Activated CD8-positive, alpha-beta T cell treated with anti-CD3 and anti-CD28 coated beads for 36 hours (primary cell): ENCODE data around the gene C8A. TPM values are rescaled to one million over a fixed set of nuclear protein-coding genes. Genes with fewer than 3 reads are reported as not detected.

Experiments used
- ATAC-seq: fragments of 200-7000 bp; cut with Tn5 transposase; one replicate; pipeline ENCODE4 v1.10.0; 2021; ENCODE audit warnings: mild to moderate bottlenecking, moderate library complexity
- CTCF ChIA-PET: fragments of 350-600 bp; sonication (Branson Sonifier 250); formaldehyde crosslinking; loops from one replicate; lab custom pipeline; 2021; ENCODE audit warnings: antibody characterized with exemption; lab: Charles Lee
- POLR2A ChIA-PET: fragments of 350-600 bp; sonication (Branson Sonifier 250); formaldehyde crosslinking; loops from one replicate; lab custom pipeline; 2021; ENCODE audit warnings: antibody characterized with exemption; lab: Charles Lee
- DNase-seq: peaks from one replicate; pipeline ENCODE4 v3.0.0-alpha.2; 2020
- H3K27ac Mint-ChIP-seq: one replicate; pipeline ENCODE4 v1.8.0; 2021; ENCODE audit warnings: mild to moderate bottlenecking, mixed read lengths
- H3K27me3 Mint-ChIP-seq: one replicate; pipeline ENCODE4 v1.8.0; 2021; ENCODE audit warnings: mixed read lengths
- H3K36me3 Mint-ChIP-seq: one replicate; pipeline ENCODE4 v1.8.0; 2021; ENCODE audit warnings: low read depth, mixed read lengths
- H3K4me1 Mint-ChIP-seq: one replicate; pipeline ENCODE4 v1.8.0; 2021; ENCODE audit warnings: low read depth, mixed read lengths
- H3K4me3 Mint-ChIP-seq: one replicate; pipeline ENCODE4 v1.8.0; 2021; ENCODE audit warnings: mild to moderate bottlenecking, moderate library complexity, mixed read lengths
- H3K9me3 Mint-ChIP-seq: one replicate; pipeline ENCODE4 v1.8.0; 2021; ENCODE audit warnings: mixed read lengths
- CTCF ChIP-seq: fragments of 200-600 bp; IDR thresholded peaks from one replicate; pipeline ENCODE4 v1.8.0; 2022; ENCODE audit warnings: antibody characterized with exemption, mild to moderate bottlenecking
- intact Hi-C: fragments of 100-400 bp; cut with micrococcal nuclease; formaldehyde crosslinking; loops from one replicate; pipeline ENCODE4 v1.10.0; 2022
- total RNA-seq, 2 experiments: library from RNA; stranded (reverse); gene quantifications; one replicate each; pipeline ENCODE4 v1.2.3, GENCODE V29; 2021

Gene C8A
- total RNA-seq, 2 experiments from 2014 or later, result not detected

GRCh38 chr1:56917356-56917755 lies 62.8 kb downstream of the C8A start:
- CTCF ChIA-PET, result no interaction called here
- TF ChIP-seq CTCF, result no peak
- H3K36me3 Mint-ChIP-seq, result no peaks in the 10 kb centered on the region
- DNase-seq (no peak), ATAC-seq (no peak)
- H3K9me3 Mint-ChIP-seq, result no peaks in the 10 kb centered on the region
- intact Hi-C loops, result no loop called here
- H3K4me3 Mint-ChIP-seq, result no peak overlapping the region
- POLR2A ChIA-PET, result no interaction called here
- H3K27ac Mint-ChIP-seq, result no peak overlapping the region
- H3K4me1 Mint-ChIP-seq, result no peaks in the 10 kb centered on the region
- peaks cover 3% of the 10 kb centered on the region for H3K27me3 Mint-ChIP-seq

- intact Hi-C loops, result no loop called here
- H3K27ac Mint-ChIP-seq, result no peak overlapping the region
- ChIA-PET CTCF (no interaction called here), POLR2A (no interaction called here)
- no peak for TF ChIP-seq CTCF
- H3K36me3 Mint-ChIP-seq, result no peaks in the 10 kb centered on the region
- peaks cover 2% of the 10 kb centered on the region for H3K27me3 Mint-ChIP-seq
- H3K4me1 Mint-ChIP-seq, result no peaks in the 10 kb centered on the region
- H3K9me3 Mint-ChIP-seq, result no peaks in the 10 kb centered on the region
- ATAC-seq, result no peak
- DNase-seq, result no peak
- no peak overlapping the region for H3K4me3 Mint-ChIP-seq
Observed at GRCh38 chr1:56920591-56921001, 66.0 kb downstream of the C8A start.

GRCh38 chr1:56921479-56921878 lies 66.9 kb downstream of the C8A start:
- H3K27ac Mint-ChIP-seq, result no peak overlapping the region
- ATAC-seq, result no peak
- no peak overlapping the region for H3K4me3 Mint-ChIP-seq
- peaks cover 4% of the 10 kb centered on the region for H3K27me3 Mint-ChIP-seq
- intact Hi-C loops, result no loop called here
- no peak for DNase-seq
- POLR2A ChIA-PET, result no interaction called here
- H3K4me1 Mint-ChIP-seq, result no peaks in the 10 kb centered on the region
- no peak for TF ChIP-seq CTCF
- no peaks in the 10 kb centered on the region for H3K36me3 Mint-ChIP-seq
- H3K9me3 Mint-ChIP-seq, result no peaks in the 10 kb centered on the region
- CTCF ChIA-PET, result no interaction called here

- Mint-ChIP-seq H3K9me3 (no peaks in the 10 kb centered on the region), H3K4me1 (no peaks in the 10 kb centered on the region), H3K36me3 (no peaks in the 10 kb centered on the region), H3K27ac (no peak overlapping the region), H3K27me3 (peaks cover 4% of the 10 kb centered on the region), H3K4me3 (no peak overlapping the region)
- ChIA-PET POLR2A (no interaction called here), CTCF (no interaction called here)
- intact Hi-C loops, result no loop called here
- ATAC-seq (no peak), DNase-seq (no peak)
- TF ChIP-seq CTCF, result no peak
Observed at GRCh38 chr1:56922070-56922469, 67.5 kb downstream of the C8A start.

- no peak overlapping the region for H3K4me3 Mint-ChIP-seq
- no peak for TF ChIP-seq CTCF
- no peaks in the 10 kb centered on the region for H3K36me3 Mint-ChIP-seq
- no peak for ATAC-seq
- no peaks in the 10 kb centered on the region for H3K4me1 Mint-ChIP-seq
- no peaks in the 10 kb centered on the region for H3K9me3 Mint-ChIP-seq
- no peak overlapping the region for H3K27ac Mint-ChIP-seq
- intact Hi-C loops, result no loop called here
- ChIA-PET CTCF (no interaction called here), POLR2A (no interaction called here)
- no peak for DNase-seq
- H3K27me3 Mint-ChIP-seq, result peaks cover 4% of the 10 kb centered on the region
Observed at GRCh38 chr1:56922507-56922906, 67.9 kb downstream of the C8A start.
